H9 (cell line): Measurements from ENCODE around the gene GAMT. TPM values are rescaled to one million over a fixed set of nuclear protein-coding genes. Genes with fewer than 3 reads are reported as not detected.

ENCODE experiments used
- DNase-seq: peaks from one replicate; pipeline ENCODE4 v3.0.0-alpha.2; 2017
- H2AFZ ChIP-seq: one replicate; pipeline ENCODE4 v1.6.1; 2013; ENCODE audit warnings: mild to moderate bottlenecking, low read length, control low read depth, moderate library complexity
- H2AK5ac ChIP-seq: 2 replicates; pipeline ENCODE4 v1.6.1; 2013; ENCODE audit warnings: low read length, control low read depth, mixed read lengths; ENCODE audit not compliant: insufficient read length
- H2BK120ac ChIP-seq: one replicate; pipeline ENCODE4 v1.6.1; 2013; ENCODE audit warnings: low read depth, mild to moderate bottlenecking, low read length, control low read depth, inconsistent platforms; ENCODE audit not compliant: poor library complexity, severe bottlenecking
- H2BK12ac ChIP-seq: 2 replicates; pipeline ENCODE4 v1.6.1; 2013; ENCODE audit warnings: low read length, control low read depth, mixed read lengths, low read depth; ENCODE audit not compliant: insufficient read length
- H2BK15ac ChIP-seq: 2 replicates; pipeline ENCODE4 v1.6.1; 2013; ENCODE audit warnings: low read depth, low read length, control low read depth
- H2BK20ac ChIP-seq: one replicate; pipeline ENCODE4 v1.6.1; 2013; ENCODE audit warnings: low read depth, mild to moderate bottlenecking, low read length, control low read depth, inconsistent platforms; ENCODE audit not compliant: poor library complexity, severe bottlenecking
- H2BK5ac ChIP-seq: 2 replicates; pipeline ENCODE4 v1.6.1; 2013; ENCODE audit warnings: low read length, control low read depth, mixed read lengths; ENCODE audit not compliant: insufficient read length
- H3K14ac ChIP-seq: 2 replicates; pipeline ENCODE4 v1.6.1; 2013; ENCODE audit warnings: low read length, control low read depth; ENCODE audit not compliant: insufficient read depth
- H3K18ac ChIP-seq: 2 replicates; pipeline ENCODE4 v1.6.1; 2013; ENCODE audit warnings: low read depth, mild to moderate bottlenecking, mixed read lengths, low read length, control low read depth; ENCODE audit not compliant: insufficient read length
- H3K23ac ChIP-seq: 2 replicates; pipeline ENCODE4 v1.6.1; 2013; ENCODE audit warnings: low read length, control low read depth, mixed read lengths, low read depth; ENCODE audit not compliant: insufficient read length
- H3K23me2 ChIP-seq: 2 replicates; pipeline ENCODE4 v1.6.1; 2013; ENCODE audit warnings: low read depth, mild to moderate bottlenecking, mixed read lengths, low read length, control low read depth; ENCODE audit not compliant: insufficient read length, poor library complexity, severe bottlenecking
- H3K27ac ChIP-seq: 2 replicates; pipeline ENCODE4 v1.5.1; 2013; ENCODE audit warnings: low read length, control low read depth, mixed read lengths, low read depth; ENCODE audit not compliant: insufficient read length
- H3K27me3 ChIP-seq: 2 replicates; pipeline ENCODE4 v1.6.1; 2013; ENCODE audit warnings: low read length, control low read depth, inconsistent platforms; ENCODE audit not compliant: insufficient read depth
- H3K4ac ChIP-seq: 2 replicates; pipeline ENCODE4 v1.6.1; 2013; ENCODE audit warnings: low read depth, mild to moderate bottlenecking, control low read depth, inconsistent platforms, low read length, moderate library complexity
- H3K4me1 ChIP-seq: 2 replicates; pipeline ENCODE4 v1.6.1; 2013; ENCODE audit warnings: low read length, control low read depth, inconsistent platforms; ENCODE audit not compliant: insufficient read depth
- H3K4me2 ChIP-seq: 2 replicates; pipeline ENCODE4 v1.6.1; 2013; ENCODE audit warnings: low read length, control low read depth, mixed read lengths; ENCODE audit not compliant: insufficient read length, insufficient read depth
- H3K56ac ChIP-seq: 2 replicates; pipeline ENCODE4 v1.6.1; 2013; ENCODE audit warnings: low read depth, mild to moderate bottlenecking, mixed read lengths, low read length, control low read depth; ENCODE audit not compliant: insufficient read length
- H3K79me1 ChIP-seq: 2 replicates; pipeline ENCODE4 v1.6.1; 2013; ENCODE audit warnings: low read depth, mild to moderate bottlenecking, moderate library complexity, low read length, control low read depth, inconsistent platforms; ENCODE audit not compliant: insufficient read depth, poor library complexity, severe bottlenecking
- H3K79me2 ChIP-seq: 2 replicates; pipeline ENCODE4 v1.6.1; 2013; ENCODE audit warnings: low read length, control low read depth, inconsistent platforms; ENCODE audit not compliant: insufficient read depth
- H3K9ac ChIP-seq: 2 replicates; pipeline ENCODE4 v1.6.1; 2013; ENCODE audit warnings: low read length, control low read depth, mixed read lengths; ENCODE audit not compliant: insufficient read length; ENCODE audit errors: extremely low read depth
- H3K9me3 ChIP-seq: one replicate; pipeline ENCODE4 v1.6.1; 2013; ENCODE audit warnings: low read depth, low read length, inconsistent platforms; ENCODE audit not compliant: control insufficient read depth
- H3T11ph ChIP-seq: one replicate; pipeline ENCODE4 v1.6.1; 2013; ENCODE audit warnings: mild to moderate bottlenecking, low read length, control low read depth, inconsistent platforms
- H4K20me1 ChIP-seq: one replicate; pipeline ENCODE4 v1.6.1; 2013; ENCODE audit not compliant: control insufficient read depth, insufficient read length, insufficient read depth
- H4K5ac ChIP-seq: 2 replicates; pipeline ENCODE4 v1.6.1; 2013; ENCODE audit warnings: low read depth, mild to moderate bottlenecking, mixed read lengths, low read length, control low read depth; ENCODE audit not compliant: insufficient read length
- H4K8ac ChIP-seq: replicated peaks from 2 replicates; pipeline ENCODE4 v1.6.1; 2013; ENCODE audit warnings: low read length, control low read depth, mixed read lengths, low read depth; ENCODE audit not compliant: insufficient read length
- H4K91ac ChIP-seq: 2 replicates; pipeline ENCODE4 v1.6.1; 2013; ENCODE audit warnings: low read depth, mild to moderate bottlenecking, moderate library complexity, mixed read lengths, low read length, control low read depth; ENCODE audit not compliant: insufficient read length
- H3K27ac Mint-ChIP-seq, 3 experiments: 2 replicates in 2 of 3; 3 replicates in 1 of 3; pipeline ENCODE4 v1.8.0; 2020 to 2021; ENCODE audit warnings: mixed read lengths in 3 of 3, mild to moderate bottlenecking in 1 of 3, moderate library complexity in 1 of 3
- H3K27me3 Mint-ChIP-seq: 2 replicates; pipeline ENCODE4 v1.8.0; 2021; ENCODE audit warnings: low read depth, mild to moderate bottlenecking, moderate library complexity, mixed read lengths
- H3K36me3 Mint-ChIP-seq, 3 experiments: 2 replicates in 2 of 3; 3 replicates in 1 of 3; pipeline ENCODE4 v1.8.0; 2020 to 2021; ENCODE audit warnings: low read depth in 3 of 3, mixed read lengths in 3 of 3; ENCODE audit not compliant: insufficient read depth in 1 of 3
- H3K4me1 Mint-ChIP-seq, 2 experiments: 2 replicates each; pipeline ENCODE4 v1.8.0; 2020; ENCODE audit warnings: mixed read lengths in 2 of 2
- H3K4me3 Mint-ChIP-seq, 2 experiments: 2 replicates in 1 of 2; 3 replicates in 1 of 2; pipeline ENCODE4 v1.8.0; 2020 to 2021; ENCODE audit warnings: mild to moderate bottlenecking in 2 of 2, mixed read lengths in 2 of 2, moderate library complexity in 1 of 2
- H3K9me3 Mint-ChIP-seq, 2 experiments: 2 replicates in 1 of 2; 3 replicates in 1 of 2; pipeline ENCODE4 v1.8.0; 2020; ENCODE audit warnings: mild to moderate bottlenecking in 2 of 2, mixed read lengths in 2 of 2, moderate library complexity in 1 of 2
- CTCF ChIP-seq: fragments of 200-600 bp; sonication (generic); conservative IDR thresholded peaks from 3 replicates; pipeline ENCODE4 v1.8.0; 2021; ENCODE audit warnings: antibody characterized with exemption, mild to moderate bottlenecking
- WGBS: extraction: QIAGEN DNeasy Blood & Tissue Kit; methylation state at CpG from one replicate; pipeline ENCODE4 v1.1.7; 2013; ENCODE audit warnings: missing lambda C conversion rate, low lambda C conversion rate, mixed read lengths; ENCODE audit not compliant: insufficient read length; ENCODE audit errors: extremely low coverage; 5-methylcytosine and 5-hydroxymethylcytosine counted together
- total RNA-seq: library from RNA; stranded (reverse); gene quantifications from 2 replicates; pipeline ENCODE4 v1.2.1, GENCODE V29; 2021

The GAMT gene
- total RNA-seq, 1 experiment from 2014 or later: 26.6 TPM

DNA sequence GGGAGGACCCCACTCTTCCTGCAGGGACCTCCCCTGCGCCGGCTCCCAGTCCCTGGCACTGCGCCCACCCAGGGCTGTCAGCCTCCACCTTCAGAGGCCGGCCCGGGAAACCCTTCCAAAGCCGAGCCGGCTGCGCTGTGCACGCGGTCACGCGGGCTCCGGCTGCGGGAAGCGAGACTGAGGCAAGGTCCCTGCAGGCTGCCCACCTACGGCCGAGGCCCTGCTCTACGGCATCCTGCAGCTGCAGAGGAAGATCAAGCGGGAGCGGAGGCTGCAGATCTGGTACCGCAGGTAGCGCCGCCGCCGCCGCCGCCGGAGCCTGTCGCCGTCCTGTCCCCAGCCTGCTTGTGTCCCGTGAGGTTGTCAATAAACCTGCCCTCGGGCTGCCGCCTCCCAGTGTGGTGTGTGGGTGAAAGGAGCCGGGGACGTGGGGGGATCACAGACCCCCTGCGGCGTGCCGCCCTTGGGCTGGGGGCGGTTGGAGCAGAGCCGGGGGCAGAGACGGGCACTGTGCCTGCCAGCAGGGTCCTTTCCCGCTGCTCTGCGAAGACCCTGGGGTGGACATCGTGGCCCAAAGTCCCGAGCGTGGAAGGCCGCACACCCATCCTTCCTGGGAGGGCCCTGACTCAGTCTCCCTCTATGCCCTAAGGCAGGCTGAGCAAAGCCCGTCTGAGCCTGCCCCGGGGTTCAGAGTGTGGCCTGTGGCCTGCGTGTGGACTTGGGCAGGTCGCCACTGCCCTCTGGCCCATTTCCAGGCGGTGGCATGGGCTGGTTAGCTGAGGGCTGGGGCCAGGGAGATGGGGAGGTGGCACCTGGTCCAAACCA is 5.9 kb downstream of the GAMT start:
- DNase-seq: no peak
- no peak overlapping the region for H3K18ac ChIP-seq
- TF ChIP-seq CTCF: no peak
- H3K23me2 ChIP-seq: no peaks in the 10 kb centered on the region
- H2BK20ac ChIP-seq: no peak overlapping the region
- H2BK5ac ChIP-seq: no peak overlapping the region
- Mint-ChIP-seq H3K27ac (no peak overlapping the region), H3K9me3 (no peaks in the 10 kb centered on the region), H3K36me3 (peaks cover 6 to 27% (median 24%) of the 10 kb centered on the region in 3 experiments; a peak in 6 of 7 replicates), H3K4me1 (peaks cover 0 to 6% of the 10 kb centered on the region in 2 experiments; a peak in 2 of 4 replicates), H3K4me3 (no peak overlapping the region), H3K27me3 (no peaks in the 10 kb centered on the region; the same call in 1 of the 2 replicates)
- no peak overlapping the region for H2BK12ac ChIP-seq
- H3K9ac ChIP-seq: no peak overlapping the region
- no peak overlapping the region for H3K4ac ChIP-seq
- no peak overlapping the region for H3K56ac ChIP-seq
- H3K79me2 ChIP-seq: no peaks in the 10 kb centered on the region
- H2AFZ ChIP-seq: no peak overlapping the region
- H4K8ac ChIP-seq: no peak overlapping the region
- H3K14ac ChIP-seq: no peak overlapping the region; the same call in 1 of the 2 replicates
- H2AK5ac ChIP-seq: no peak overlapping the region
- no CpG with 5 or more reads among the region's 52 CpGs for WGBS
- no peak overlapping the region for H2BK15ac ChIP-seq
- no peak overlapping the region for H4K91ac ChIP-seq
- H3K23ac ChIP-seq: no peak overlapping the region
- H3K4me2 ChIP-seq: no peak overlapping the region
- no peak overlapping the region for H3K27ac ChIP-seq
- no peaks in the 10 kb centered on the region for H3K79me1 ChIP-seq
- no peak overlapping the region for H2BK120ac ChIP-seq
- no peaks in the 10 kb centered on the region for H3K9me3 ChIP-seq
- no peak overlapping the region for H3T11ph ChIP-seq
- no peak overlapping the region for H4K5ac ChIP-seq
- no peaks in the 10 kb centered on the region for H3K4me1 ChIP-seq
- H4K20me1 ChIP-seq: no peaks in the 10 kb centered on the region
- no peaks in the 10 kb centered on the region for H3K27me3 ChIP-seq
